ENCODE data around the gene MYOCOS. TPM values are rescaled to one million over a fixed set of nuclear protein-coding genes. Genes with fewer than 3 reads are reported as not detected.

MYOCOS gene
- total RNA-seq, 6 donors from 2014 or later: not detected

DNA sequence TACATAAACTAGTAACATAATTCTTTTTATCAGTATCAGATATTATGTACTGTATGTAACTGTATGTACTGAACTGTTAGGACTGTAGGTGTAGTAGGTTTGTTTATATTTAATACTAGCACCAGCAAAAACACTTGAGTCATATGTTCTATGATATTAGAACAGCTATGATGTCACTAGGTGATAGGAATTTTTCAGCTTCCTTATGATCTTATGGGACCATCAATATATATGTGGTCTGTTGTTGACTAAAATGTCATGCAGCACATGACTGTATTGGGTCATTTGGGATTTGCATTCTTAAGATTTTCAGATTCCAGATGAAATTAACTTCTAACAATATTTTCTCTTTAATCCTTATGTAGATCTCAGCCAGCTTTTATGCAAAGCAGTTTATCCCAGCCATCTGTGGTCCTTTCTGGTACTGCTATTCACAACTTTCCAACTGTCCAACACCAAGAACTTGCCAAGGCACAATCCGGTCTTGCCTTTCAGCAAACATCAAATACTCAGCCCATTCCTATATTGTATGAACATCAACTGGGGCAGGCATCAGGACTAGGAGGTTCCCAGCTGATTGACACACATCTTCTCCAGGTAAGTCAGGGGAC lies 38.3 kb upstream of the MYOCOS start:
- H3K9me3 ChIP-seq: no peaks in the 10 kb centered on the region
- WGBS, 2 donors: 84 to 86% methylated on average over 1 of the region's 1 CpG
- no peaks in the 10 kb centered on the region for H3K27me3 ChIP-seq
- DNase-seq (no peak), ATAC-seq (ENCODE audit: low FRiP score in 2 of 2) (no peak)
- no peak for TF ChIP-seq POLR2A (IDR thresholded peaks at IDR 0.05)
- TF ChIP-seq CTCF (IDR thresholded peaks at IDR 0.05): no peak
- no peak for TF ChIP-seq EP300 (IDR thresholded peaks at IDR 0.05)
- TF ChIP-seq POLR2AphosphoS5 (IDR thresholded peaks at IDR 0.05): no peak
- H3K36me3 ChIP-seq: peaks cover 46 to 99% (median 68%) of the 10 kb centered on the region in 4 donors
- no peak overlapping the region for H3K4me3 ChIP-seq
- no peaks in the 10 kb centered on the region for H3K4me1 ChIP-seq
- H3K27ac ChIP-seq: no peak overlapping the region

- Histone ChIP-seq H3K9me3 (no peaks in the 10 kb centered on the region), H3K27me3 (no peaks in the 10 kb centered on the region), H3K36me3 (peaks cover 34 to 99% (median 65%) of the 10 kb centered on the region in 4 donors), H3K4me3 (no peak overlapping the region), H3K4me1 (no peaks in the 10 kb centered on the region), H3K27ac (no peak overlapping the region)
- DNase-seq (no peak), ATAC-seq (ENCODE audit: low FRiP score in 2 of 2) (no peak)
- TF ChIP-seq POLR2A (IDR thresholded peaks at IDR 0.05) (no peak), CTCF (IDR thresholded peaks at IDR 0.05) (no peak), POLR2AphosphoS5 (IDR thresholded peaks at IDR 0.05) (no peak), EP300 (IDR thresholded peaks at IDR 0.05) (no peak)
- WGBS, 2 donors: 91 to 95% methylated on average over 9 of the region's 9 CpGs
Observed at GRCh38 chr1:171585715-171586114, 36.3 kb upstream of the MYOCOS start.

GRCh38 chr1:171588230-171588629 lies 33.8 kb upstream of the MYOCOS start:
- TF ChIP-seq CTCF (IDR thresholded peaks at IDR 0.05) (no peak), POLR2AphosphoS5 (IDR thresholded peaks at IDR 0.05) (no peak), EP300 (IDR thresholded peaks at IDR 0.05) (no peak), POLR2A (IDR thresholded peaks at IDR 0.05) (no peak)
- no peak overlapping the region for H3K27ac ChIP-seq
- H3K4me3 ChIP-seq: no peak overlapping the region
- peaks cover 44 to 99% (median 71%) of the 10 kb centered on the region in 4 donors for H3K36me3 ChIP-seq
- no peaks in the 10 kb centered on the region for H3K4me1 ChIP-seq
- ATAC-seq (ENCODE audit: low FRiP score in 2 of 2) (no peak), DNase-seq (no peak)
- WGBS, 2 donors: 85 to 90% methylated on average over 2 of the region's 2 CpGs
- H3K9me3 ChIP-seq: no peaks in the 10 kb centered on the region
- no peaks in the 10 kb centered on the region for H3K27me3 ChIP-seq

GRCh38 chr1:171590022-171590421 lies 32.0 kb upstream of the MYOCOS start:
- Histone ChIP-seq H3K27me3 (no peaks in the 10 kb centered on the region), H3K4me1 (no peaks in the 10 kb centered on the region), H3K4me3 (no peak overlapping the region), H3K36me3 (peaks cover 30 to 96% (median 61%) of the 10 kb centered on the region in 4 donors), H3K27ac (no peak overlapping the region), H3K9me3 (no peaks in the 10 kb centered on the region)
- TF ChIP-seq POLR2AphosphoS5 (IDR thresholded peaks at IDR 0.05): no peak
- TF ChIP-seq CTCF (IDR thresholded peaks at IDR 0.05): no peak
- TF ChIP-seq POLR2A (IDR thresholded peaks at IDR 0.05): no peak
- TF ChIP-seq EP300 (IDR thresholded peaks at IDR 0.05): no peak
- WGBS, 2 donors: 76 to 80% methylated on average over 1 of the region's 1 CpG
- no peak for DNase-seq
- no peak for ATAC-seq (ENCODE audit: low FRiP score in 2 of 2)

- H3K4me3 ChIP-seq: no peak overlapping the region
- H3K27me3 ChIP-seq: no peaks in the 10 kb centered on the region
- 77 to 92% methylated on average over 1 of the region's 1 CpG for WGBS, 2 donors
- H3K36me3 ChIP-seq: peaks cover 10 to 44% (median 25%) of the 10 kb centered on the region in 4 donors
- H3K9me3 ChIP-seq: no peaks in the 10 kb centered on the region
- no peak overlapping the region for H3K27ac ChIP-seq
- TF ChIP-seq POLR2AphosphoS5 (IDR thresholded peaks at IDR 0.05) (no peak), CTCF (IDR thresholded peaks at IDR 0.05) (no peak), POLR2A (IDR thresholded peaks at IDR 0.05) (no peak), EP300 (IDR thresholded peaks at IDR 0.05) (no peak)
- H3K4me1 ChIP-seq: peaks cover 0 to 4% (median 0%) of the 10 kb centered on the region in 4 donors
- ATAC-seq (ENCODE audit: low FRiP score in 2 of 2): no peak
- DNase-seq: no peak
Observed at GRCh38 chr1:171595324-171595723, 26.7 kb upstream of the MYOCOS start.

Measured in upper lobe of left lung (tissue), 6 donors.